GM19238 (cell line): ENCODE data around the gene SFXN5.
"Not testable (repeated sequence)": the region's sequence is repeated elsewhere in the genome, so short reads cannot be mapped to it uniquely, and the experiment has no call there.

Source experiments
- DNase-seq: peaks from one replicate; pipeline ENCODE4 v3.0.0; 2011; ENCODE audit warnings: low spot score; ENCODE audit not compliant: insufficient read length

The SFXN5 gene

GRCh38 chr2:73101626-73102256 is 30.2 kb upstream of the SFXN5 start:
- DNase-seq = no peak

- DNase-seq = no peak
These were observed 29.4 kb upstream of the SFXN5 start for GRCh38 chr2:73100956-73101355.

GRCh38 chr2:73099486-73099885 is 28.0 kb upstream of the SFXN5 start:
- DNase-seq = no peak

- no peak for DNase-seq
These were observed 24.4 kb upstream of the SFXN5 start for GRCh38 chr2:73095910-73096309.

- not testable (repeated sequence) for DNase-seq
These were observed 22.2 kb upstream of the SFXN5 start for GRCh38 chr2:73093601-73094218.

- no peak for DNase-seq
These were observed 20.8 kb upstream of the SFXN5 start for GRCh38 chr2:73092146-73092783.

- no peak for DNase-seq
These were observed 20.2 kb upstream of the SFXN5 start for GRCh38 chr2:73091696-73092095.

- DNase-seq = no peak
These were observed 19.7 kb upstream of the SFXN5 start for GRCh38 chr2:73091164-73091563.

GRCh38 chr2:73089270-73090030 is 17.9 kb upstream of the SFXN5 start:
- no peak for DNase-seq

- DNase-seq = no peak
These were observed 17.2 kb upstream of the SFXN5 start for GRCh38 chr2:73088703-73089102.

- no peak for DNase-seq
These were observed 16.7 kb upstream of the SFXN5 start for GRCh38 chr2:73088211-73088610.

GRCh38 chr2:73087311-73087710 is 15.8 kb upstream of the SFXN5 start:
- DNase-seq = no peak

- peak; percentile 74 for DNase-seq
These were observed 14.2 kb upstream of the SFXN5 start for GRCh38 chr2:73085691-73086090.

GRCh38 chr2:73084971-73085370 is 13.5 kb upstream of the SFXN5 start:
- no peak for DNase-seq

GRCh38 chr2:73083886-73084800 is 12.6 kb upstream of the SFXN5 start:
- DNase-seq = no peak

- DNase-seq = no peak
These were observed 11.3 kb upstream of the SFXN5 start for GRCh38 chr2:73082523-73083410.

- no peak for DNase-seq
These were observed 9.7 kb upstream of the SFXN5 start for GRCh38 chr2:73081181-73081671.

GRCh38 chr2:73080321-73081131 is 9.0 kb upstream of the SFXN5 start:
- no peak for DNase-seq

- DNase-seq = no peak
These were observed 8.1 kb upstream of the SFXN5 start for GRCh38 chr2:73079636-73080035.
